GM21723 (cell line): ENCODE data around the gene VMO1.

ENCODE experiments used
- ATAC-seq: cut with Tn5 transposase; IDR thresholded peaks from one replicate; pipeline ENCODE4 v1.9.1; 2021; ENCODE audit warnings: mild to moderate bottlenecking, moderate library complexity; ENCODE audit not compliant: unreplicated experiment

Gene VMO1

DNA sequence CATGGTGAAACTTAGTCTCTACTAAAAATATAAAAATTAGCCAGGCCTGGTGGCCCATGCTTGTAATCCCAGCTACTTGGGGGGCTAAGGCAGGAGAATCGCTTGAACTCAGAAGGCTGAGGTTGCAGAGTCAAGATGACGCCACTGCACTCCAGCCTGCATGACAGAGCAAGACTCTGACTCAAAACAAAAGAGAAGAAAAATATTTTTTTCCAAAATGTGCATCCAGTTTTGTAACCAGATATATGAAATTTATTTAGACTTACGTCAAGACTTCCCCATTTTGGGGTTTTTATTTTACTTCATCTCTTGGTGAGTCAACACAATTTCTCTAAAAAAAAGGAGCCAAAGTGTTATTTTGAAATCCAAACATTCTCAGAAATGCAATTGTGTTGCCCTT is 20.0 kb downstream of the VMO1 start:
- no peak for ATAC-seq

DNA sequence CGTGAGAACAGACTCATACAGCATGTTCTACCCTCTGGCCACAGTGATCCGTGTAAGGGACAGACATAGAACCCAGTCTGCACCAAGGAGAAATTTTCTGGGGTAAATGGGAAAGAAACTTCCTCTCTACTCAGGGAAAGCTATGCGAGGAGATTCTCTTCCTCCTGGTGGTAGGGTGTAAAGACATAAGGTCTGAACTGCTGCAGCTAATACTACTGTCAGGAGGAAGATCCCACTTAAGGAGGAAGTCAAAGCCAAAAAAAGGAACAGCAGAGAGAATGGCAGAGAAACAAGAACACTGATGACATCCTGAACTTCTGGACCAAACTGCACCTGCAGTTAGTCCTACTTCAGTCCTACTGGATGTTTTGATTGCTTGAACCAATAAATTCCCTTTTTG is 21.6 kb downstream of the VMO1 start:
- ATAC-seq, result no peak

DNA sequence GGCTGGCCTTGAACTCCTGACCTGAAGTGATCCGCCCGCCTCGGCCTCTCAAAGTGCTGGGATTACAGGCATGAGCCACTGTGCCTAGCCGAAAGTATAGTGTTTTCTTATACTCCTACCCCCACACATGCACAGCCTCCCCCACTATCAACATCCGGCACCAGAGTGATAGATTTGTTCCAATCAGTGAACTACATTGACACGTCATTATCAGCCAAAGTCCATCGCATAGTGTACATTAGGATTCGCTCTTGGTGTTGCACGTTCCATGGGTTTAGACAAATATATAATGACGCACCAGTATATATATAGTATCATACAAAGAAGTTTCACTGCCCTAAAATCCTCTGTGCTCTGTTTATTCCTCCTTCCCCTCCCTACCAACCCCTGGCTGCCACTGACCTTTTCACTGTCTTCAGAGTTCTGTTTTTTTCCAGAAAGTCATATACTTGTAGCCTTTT is 26.4 kb downstream of the VMO1 start:
- ATAC-seq, result no peak

DNA sequence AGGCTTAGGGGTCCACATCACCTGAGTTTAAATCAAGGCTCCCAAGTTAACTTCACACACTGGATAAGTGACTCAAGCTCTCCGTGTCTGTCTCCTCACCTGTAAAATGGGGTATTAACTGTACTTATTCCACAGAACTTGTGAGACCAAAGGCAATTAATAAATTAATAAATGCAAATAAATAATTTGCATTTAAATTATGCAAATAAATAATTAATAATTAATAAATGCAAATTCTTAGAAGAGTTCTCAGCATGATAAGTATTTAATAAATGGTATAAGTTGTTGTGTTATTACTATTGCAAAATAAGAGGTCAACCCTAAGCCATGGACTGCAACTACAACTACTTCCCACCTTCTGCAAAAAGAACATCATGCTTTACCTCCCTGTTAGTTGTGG is 32.8 kb downstream of the VMO1 start:
- no peak for ATAC-seq

DNA sequence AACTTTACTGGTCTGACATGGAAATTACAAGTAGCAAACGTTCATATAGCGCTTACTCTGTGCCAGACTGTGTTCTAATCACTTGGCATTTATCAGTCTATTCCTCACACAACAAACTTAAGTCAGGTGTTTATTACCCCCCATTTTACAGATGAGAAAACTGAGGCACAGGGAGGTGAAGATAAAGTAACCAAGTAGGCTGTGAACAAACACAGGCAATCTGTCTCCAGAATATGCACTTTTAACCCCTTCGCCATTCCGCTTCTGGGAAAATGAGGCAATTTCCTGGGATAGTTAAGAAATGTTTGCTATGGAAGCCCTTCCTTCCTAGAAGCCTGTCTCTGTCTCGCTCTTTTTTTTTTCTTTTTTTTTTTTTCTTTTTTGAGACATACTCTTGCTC is 34.2 kb downstream of the VMO1 start:
- no peak for ATAC-seq

DNA sequence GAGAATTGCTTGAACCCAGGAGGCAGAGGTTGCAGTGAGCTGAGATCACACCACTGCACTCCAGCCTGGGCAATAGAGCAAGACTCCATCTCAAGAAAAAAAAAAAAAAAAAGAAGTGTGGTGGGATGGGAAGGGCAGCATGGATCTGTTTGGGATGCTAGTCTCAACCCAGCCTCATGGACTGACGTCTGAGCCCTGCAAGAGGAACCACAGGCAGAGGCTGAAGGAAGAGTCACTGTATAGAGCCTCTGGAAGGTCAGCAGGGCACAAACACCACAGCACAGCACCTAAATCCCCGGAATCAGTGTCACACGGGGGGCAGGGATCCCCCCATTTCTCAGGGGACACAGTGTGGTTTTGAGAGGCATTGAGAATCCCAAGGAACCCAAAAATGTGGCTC is 35.6 kb downstream of the VMO1 start:
- no peak for ATAC-seq

DNA sequence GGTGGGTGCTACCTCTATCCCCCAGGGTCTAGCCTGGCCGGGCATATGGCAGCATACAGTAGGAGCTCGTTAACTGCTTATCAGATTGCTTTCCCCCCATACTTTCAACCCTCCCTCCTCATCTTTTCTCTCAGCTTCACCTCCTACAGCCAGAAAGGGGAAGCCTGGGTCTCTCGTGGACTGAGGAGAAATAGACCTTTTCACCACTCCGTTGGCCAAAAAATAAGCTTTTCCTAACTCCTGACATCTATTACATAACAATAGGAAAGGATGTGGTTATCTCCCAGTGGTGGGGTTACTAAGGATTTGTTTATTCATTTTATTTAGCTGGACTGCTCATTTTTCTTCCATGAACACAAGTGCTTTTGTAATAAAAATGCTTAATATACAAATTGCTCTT is 37.5 kb downstream of the VMO1 start:
- ATAC-seq, result no peak

DNA sequence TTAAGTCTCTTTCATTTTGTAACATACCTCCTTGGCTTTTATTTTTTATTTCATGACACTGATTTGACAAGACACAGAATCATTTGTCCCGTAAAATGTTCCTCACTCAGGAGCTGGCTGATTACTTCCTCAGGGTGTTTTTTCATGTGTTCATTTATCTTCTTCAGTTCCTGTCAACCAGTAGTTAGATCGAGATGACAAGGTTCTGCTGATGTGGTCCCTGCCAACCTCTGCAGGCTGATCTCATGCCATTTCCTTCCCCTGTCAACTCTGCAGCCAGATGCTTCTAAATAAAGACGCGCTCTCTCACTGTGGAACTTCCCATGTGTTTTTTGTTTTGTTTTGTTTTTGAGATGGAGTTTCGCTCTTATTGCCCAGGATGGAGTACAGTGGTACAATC is 38.3 kb downstream of the VMO1 start:
- no peak for ATAC-seq

DNA sequence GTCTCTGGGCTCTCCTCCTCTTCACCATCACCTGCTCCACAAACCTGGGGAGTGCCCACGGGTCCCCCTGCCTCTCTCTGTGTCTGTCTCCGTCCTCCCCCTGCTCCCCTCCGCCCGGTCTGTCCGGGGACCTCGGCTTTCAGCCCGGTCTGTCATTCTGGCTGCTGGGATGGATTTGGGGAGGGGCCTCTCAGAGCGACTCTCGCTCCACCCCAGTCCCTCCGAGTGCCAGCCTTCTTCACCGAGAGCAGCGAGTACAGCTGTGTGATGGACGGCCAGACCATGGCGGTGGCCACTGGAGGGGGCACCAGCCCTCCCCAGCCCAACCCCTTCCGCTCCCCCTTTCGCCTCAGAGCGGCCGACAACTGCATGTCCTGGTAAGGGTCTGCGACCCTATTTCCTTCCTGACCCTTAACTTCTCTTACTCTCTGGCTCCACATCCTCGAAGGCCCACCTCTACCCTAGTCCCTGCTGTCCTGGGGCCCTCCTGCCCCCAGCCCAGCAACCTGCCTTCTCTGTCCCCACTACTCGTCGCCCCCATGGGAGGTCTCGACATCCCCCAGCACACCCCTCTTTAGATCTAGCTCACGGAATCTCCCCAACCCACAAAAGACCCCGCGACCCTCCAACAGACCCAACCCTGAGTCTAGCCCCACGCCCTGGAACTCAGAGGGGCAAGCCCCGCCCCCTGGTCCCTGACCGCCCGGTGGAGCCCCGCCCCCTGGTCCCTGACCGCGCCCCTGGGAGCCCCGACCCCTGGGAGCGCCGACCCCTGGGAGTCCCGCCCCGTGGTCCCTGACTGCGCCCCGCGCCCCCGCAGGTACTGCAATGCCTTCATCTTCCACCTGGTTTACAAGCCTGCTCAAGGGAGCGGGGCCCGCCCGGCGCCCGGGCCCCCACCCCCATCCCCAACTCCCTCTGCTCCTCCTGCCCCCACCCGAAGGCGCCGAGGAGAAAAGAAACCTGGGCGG is 40.9 kb downstream of the VMO1 start:
- no peak for ATAC-seq

DNA sequence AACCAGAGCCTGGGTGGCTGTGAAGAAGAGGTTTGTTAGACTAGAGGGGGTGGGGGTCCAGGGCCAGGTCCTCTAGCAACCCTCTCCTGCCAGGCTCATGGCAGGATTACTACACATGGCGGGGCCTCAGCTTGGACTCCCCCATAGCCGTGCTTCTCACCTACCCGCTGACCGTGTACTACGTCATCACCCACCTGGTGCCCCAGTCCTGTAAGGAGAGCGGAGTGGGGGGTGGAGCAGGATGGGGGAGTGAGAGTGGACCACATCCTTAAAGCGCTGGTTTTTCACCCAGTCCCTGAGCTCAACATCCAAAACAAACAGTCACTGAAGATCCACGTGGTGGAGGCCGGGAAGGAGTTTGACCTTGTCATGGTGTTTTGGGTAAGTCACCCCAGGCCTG is 42.3 kb downstream of the VMO1 start:
- no peak for ATAC-seq

DNA sequence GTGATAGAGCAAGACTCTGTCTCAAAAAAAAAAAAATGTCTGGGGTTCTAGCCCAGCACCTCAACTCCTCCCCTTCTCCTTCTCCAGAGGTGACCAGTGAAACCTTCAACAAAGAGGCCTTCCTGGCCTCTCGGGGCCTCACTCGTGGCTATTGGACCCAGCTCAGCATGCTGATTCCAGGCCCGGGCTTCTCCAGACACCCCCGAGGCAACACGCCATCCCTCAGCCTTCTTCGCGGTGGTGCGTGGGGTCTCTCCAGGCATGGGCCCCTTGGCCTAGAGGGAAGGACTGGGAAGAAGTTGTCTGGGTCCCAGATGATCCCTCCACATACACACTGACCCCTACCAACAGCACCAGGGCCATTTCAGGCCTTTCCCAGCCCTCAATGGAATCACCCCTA is 42.9 kb downstream of the VMO1 start:
- no peak for ATAC-seq

DNA sequence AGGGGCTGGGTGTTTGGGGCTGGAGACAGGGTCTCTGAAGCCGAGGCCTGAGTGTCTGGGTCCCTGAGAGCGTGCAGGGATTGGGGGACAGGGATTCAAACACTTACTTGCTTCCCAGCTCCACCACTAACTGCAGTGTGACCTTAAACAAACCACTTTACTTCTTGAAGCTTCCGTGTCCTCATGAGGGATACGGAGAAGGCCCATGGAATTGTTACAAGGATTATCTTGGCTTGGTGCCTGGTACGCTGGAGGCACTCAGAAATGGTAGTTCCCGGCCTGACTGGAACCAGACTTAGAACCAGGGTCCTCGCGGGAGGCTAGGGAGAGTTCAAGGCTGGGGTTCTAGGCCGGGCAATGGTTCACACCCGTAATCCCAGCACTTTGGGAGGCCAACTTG is 43.5 kb downstream of the VMO1 start:
- ATAC-seq, result no peak

DNA sequence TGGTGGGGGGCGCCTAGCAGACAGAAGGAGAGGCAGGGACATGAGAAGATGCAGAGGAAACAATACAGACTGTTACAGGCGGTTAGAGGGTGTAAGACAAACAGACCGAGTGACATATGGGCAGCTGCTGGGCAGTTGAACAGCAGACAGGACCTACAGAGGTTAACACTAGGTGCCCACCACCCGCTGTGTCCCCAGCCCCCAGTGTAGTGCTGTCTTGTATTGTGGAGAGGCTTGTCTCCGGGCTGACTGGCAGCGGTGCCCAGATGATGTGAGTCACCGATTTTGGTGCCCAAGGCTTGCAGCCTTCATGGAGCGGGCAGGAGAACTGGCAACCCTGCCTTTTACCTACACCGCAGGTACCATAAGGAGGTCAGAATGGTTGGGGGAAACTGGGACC is 44.0 kb downstream of the VMO1 start:
- ATAC-seq, result no peak

DNA sequence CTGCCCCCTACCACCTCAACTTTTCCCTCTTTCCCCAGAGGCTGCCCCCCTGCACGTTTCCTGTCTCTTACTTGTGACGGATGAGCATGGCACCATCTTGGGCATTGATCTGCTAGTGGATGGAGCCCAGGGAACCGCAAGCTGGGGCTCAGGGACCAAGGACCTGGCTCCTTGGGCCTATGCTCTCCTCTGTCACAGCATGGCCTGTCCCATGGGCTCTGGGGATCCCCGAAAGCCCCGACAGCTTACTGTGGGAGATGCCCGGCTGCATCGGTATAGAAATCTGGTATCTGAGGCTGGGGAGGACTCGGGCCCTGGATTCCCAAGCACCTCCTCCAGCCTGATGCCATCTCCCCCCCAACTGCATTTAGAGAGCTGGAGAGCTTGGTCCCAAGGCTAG is 44.6 kb downstream of the VMO1 start:
- ATAC-seq, result no peak

DNA sequence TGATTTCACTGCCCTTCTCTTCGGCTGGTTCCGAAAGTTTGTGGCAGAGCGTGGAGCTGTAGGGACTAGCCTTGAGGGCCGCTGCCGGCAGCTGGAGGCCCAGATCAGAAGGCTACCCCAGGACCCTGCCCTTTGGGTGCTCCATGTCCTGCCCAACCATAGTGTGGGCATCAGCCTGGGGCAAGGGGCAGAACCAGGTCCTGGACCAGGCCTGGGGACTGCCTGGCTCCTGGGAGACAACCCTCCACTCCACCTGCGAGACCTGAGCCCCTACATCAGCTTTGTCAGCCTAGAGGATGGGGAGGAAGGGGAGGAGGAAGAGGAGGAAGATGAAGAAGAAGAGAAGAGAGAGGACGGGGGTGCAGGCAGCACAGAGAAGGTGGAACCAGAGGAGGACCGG is 45.6 kb downstream of the VMO1 start:
- ATAC-seq, result no peak

DNA sequence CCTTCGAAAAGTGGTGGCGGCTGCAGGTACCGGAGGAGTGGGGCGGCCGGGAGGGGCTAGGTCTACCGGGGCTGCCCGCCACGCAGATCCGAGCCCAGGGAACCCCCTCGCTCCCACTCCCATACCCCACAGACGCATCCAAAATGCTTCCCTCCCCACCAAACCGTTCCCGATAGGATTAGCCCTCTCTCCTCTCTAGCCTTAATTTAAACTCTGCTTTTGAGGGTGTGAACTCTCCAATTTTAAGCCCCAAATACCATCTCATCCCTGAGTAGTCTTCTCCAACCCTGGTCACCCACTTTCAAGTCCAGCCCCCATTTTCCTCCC is 46.2 kb downstream of the VMO1 start:
- peak; percentile 21 for ATAC-seq

DNA sequence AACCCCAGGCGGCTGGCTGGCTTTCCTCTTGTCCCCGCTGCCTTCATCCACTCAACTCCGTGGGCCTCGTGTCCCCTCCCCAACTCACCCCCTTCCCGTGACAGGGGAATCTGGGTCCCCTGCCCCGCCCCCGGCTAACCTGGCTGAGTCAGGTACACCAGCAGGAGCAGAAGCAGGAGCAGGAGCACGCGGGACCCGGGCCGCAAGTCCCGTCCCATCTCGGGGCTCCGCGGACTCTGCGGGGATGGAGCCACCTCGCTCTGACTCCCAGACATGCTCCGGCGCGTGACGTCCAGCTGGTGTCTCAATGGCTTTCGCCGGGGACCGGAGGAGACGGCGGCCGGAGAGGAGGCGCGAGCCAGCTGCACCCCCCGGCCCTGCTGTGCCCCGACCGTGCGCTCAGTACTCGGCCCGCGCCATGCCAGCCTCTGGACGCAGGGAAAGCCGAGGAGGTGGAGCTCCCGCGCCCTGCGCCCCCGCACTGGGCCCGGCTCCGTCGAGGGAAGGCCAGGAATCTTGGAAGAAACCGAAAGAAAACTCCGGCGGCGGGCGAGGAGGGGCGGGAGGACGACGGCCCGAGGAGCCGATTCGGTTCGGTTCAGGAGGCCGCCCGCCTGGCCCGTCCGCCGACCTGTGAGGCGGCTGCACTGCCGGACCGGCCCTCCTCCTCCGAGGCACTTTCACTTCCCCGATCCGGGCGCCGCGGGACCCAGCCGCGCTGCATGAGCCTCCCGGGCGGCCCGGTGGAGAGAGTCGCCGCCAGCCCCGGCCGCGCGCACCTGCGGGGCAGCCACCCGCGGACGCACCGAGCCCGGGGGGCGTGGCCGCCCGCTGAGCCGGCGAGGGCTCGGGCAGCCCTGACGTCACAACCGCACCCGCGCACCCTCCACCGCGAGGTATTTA is 46.8 kb downstream of the VMO1 start, which contains the start of the genes CXCL16 and ZMYND15:
Gene CXCL16, minus strand, starts transcription at position 807 of the 903 bp plus-strand sequence. Its CDS starts 589 bp downstream, at position 218.
Gene ZMYND15, plus strand, starts transcription at position 712 of the 903 bp plus-strand sequence. CDS start 716 bp downstream, outside the sequence.
- peak; percentile 61 for ATAC-seq

DNA sequence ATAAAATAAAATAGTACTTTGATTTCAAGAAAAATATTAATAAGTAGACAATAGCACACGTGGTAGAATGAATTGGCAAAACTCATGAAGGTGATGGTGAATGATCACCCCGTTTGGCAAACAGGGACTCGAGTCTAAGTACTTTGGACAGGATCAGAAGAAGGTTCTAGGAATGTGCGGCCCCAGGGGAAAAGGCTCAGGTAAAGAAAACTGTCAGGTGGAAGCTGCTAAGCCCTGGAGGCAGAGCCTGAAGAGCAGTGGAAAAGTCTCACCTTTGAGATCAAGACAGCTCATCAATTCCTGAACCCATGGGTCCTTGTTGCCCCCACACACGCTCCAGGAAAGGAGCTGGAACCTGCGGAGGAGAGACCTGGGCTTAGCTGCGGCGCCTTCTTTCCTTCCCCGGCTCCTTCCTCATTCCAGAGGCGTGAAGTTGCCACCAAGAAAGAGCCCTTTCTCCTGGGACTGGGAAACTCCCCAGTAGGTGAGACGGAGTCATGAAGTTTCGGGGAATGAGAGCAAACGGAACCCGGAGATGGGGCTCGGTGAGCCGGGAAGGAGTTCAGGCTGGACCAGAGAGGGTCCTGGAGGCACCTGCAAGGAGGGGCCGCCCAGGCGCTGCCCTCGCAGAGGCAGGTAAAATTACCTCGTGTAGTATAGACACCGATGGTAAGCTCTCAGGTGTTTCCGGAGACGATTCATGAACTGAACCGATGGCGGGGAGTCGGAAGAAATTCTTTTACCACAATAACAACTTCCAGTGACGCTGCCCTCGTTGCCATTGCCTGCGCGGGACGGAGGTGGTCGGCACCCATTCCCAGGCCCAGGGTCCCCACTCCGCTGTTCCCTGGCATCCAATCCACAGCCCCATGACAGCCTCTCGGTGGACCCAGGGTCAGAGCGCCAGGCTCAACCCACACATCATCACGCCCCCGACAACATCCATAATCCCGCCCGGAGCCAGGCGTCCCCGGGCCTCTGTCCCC is 47.7 kb downstream of the VMO1 start:
- ATAC-seq, result no peak

DNA sequence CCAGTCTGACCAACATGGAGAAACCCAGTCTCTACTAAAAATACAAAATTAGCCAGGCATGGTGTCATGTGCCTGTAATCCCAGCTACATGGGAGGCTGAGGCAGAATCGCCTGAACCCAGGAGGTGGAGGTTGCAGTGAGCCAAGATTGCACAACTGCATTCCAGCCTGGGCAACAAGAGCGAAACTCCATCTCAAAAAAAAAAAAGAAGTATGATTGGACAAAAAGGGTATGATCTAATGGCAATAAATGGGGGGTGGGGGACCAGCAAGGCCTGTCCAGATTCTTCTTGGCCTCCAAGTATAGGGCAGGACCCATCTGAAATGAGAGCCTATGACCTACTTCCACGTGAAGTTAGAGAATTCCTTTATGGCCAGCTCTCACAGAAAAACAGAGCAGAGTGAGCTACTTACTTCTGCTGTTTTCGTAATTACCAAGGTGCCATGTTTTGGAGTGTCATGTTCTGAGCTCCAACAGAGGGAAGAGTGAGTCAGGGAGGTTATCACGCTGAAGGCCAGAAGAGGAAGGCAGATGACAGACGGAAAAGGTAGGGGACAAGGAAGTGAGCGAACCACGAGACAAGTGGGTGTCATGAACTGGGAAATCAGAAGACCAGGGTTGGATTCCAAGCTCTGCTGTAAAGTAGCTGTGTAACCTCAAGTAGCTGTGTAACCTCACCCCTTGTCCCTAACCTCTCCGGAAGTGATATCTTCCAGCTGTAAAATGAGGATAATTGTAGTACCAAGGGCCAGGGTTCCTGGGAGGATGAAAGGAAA is 50.1 kb downstream of the VMO1 start:
- no peak for ATAC-seq
